ENCODE data around the gene M1AP. TPM values are rescaled to one million over a fixed set of nuclear protein-coding genes. Genes with fewer than 3 reads are reported as not detected.

Gene M1AP
- total RNA-seq, 1 experiment from 2014 or later: not detected

DNA sequence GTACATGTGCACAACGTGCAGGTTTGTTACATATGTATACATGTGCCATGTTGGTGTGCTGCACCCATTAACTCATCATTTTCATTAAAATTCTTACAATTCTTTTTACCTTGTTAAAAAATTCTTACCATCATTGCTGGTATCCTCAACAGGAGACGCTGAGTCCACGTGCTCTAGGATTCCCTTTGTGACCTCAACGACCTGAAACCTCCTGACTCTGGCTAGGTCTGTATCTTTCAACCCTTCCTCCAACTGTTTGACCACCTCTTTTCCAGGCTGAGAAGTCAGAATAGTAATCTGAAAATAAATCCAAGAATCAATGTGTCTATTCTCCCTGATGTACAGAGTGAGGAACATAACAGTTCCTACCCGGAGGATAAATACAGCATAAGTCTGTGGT, 41.2 kb downstream of the M1AP start:
- H3K27me3 ChIP-seq (replicated peaks; ENCODE audit: control insufficient read depth, insufficient read depth, low read length): no peaks in the 10 kb centered on the region
- Mint-ChIP-seq H3K27ac (ENCODE audit: unreplicated experiment) (no peak overlapping the region), H3K9me3 (ENCODE audit: unreplicated experiment) (no peaks in the 10 kb centered on the region), H3K27me3 (ENCODE audit: insufficient read depth, unreplicated experiment) (peaks cover 16% of the 10 kb centered on the region), H3K4me3 (ENCODE audit: unreplicated experiment) (no peak overlapping the region), H3K36me3 (ENCODE audit: insufficient read depth, unreplicated experiment) (no peaks in the 10 kb centered on the region), H3K4me1 (ENCODE audit: low read depth, unreplicated experiment) (no peaks in the 10 kb centered on the region)
- H3K4me3 ChIP-seq (ENCODE audit: low read depth, low read length): no peak overlapping the region
- H3K9me3 ChIP-seq: no peaks in the 10 kb centered on the region
- ChIA-PET POLR2A (no interaction called here), CTCF (no interaction called here)
- TF ChIP-seq, protein P1, sequence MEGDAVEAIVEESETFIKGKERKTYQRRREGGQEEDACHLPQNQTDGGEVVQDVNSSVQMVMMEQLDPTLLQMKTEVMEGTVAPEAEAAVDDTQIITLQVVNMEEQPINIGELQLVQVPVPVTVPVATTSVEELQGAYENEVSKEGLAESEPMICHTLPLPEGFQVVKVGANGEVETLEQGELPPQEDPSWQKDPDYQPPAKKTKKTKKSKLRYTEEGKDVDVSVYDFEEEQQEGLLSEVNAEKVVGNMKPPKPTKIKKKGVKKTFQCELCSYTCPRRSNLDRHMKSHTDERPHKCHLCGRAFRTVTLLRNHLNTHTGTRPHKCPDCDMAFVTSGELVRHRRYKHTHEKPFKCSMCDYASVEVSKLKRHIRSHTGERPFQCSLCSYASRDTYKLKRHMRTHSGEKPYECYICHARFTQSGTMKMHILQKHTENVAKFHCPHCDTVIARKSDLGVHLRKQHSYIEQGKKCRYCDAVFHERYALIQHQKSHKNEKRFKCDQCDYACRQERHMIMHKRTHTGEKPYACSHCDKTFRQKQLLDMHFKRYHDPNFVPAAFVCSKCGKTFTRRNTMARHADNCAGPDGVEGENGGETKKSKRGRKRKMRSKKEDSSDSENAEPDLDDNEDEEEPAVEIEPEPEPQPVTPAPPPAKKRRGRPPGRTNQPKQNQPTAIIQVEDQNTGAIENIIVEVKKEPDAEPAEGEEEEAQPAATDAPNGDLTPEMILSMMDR (IDR thresholded peaks at IDR 0.05; ENCODE audit: insufficient read depth in 1 of 2, low read depth in 1 of 2, low read length in 1 of 2, severe bottlenecking in 1 of 2, unreplicated experiment in 1 of 2): no peak
- DNase-seq: no peak
- intact Hi-C loops (cut with micrococcal nuclease; ENCODE audit: unreplicated experiment): no loop called here
- no TSS peak for BruUV-seq (replicated peaks)
- no peaks in the 10 kb centered on the region for H3K4me1 ChIP-seq
- no peaks in the 10 kb centered on the region for H3K36me3 ChIP-seq (ENCODE audit: control insufficient read depth, insufficient read depth, low read length)

DNA sequence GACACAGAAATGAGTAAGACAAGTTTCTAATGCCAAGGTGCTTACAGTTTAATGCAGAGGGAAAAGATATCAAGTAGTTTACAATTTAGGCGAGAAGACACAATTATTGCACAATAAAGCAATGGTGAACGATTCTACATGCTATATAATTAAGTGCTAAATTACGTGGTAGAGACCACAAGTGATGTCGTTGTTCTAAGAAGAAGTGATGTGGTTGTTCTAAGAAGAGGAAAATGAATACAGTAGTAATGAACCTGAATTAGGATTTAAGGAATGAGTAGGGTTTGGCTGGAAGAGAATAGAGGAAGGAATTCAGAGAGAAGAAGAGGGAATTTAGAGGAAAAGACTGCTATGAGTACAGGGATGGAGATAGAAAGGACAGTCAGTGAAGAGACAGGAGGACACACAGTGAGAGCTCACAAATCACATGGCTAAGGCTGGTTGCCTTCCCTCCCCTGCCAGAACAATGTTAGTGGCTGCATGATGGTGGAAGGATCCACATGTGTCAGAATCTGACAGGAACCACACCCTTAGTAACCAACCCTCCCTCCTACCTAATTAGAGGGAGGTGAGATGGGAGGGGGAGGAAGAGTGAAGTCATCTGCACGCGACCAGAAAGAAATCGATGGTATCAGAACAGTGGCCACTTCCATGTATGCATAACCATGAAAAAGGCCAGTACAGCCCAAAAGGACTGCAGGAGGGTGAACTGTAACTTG, 44.7 kb downstream of the M1AP start:
- Histone ChIP-seq H3K36me3 (ENCODE audit: control insufficient read depth, insufficient read depth, low read length) (no peaks in the 10 kb centered on the region), H3K4me3 (ENCODE audit: low read depth, low read length) (no peak overlapping the region), H3K9me3 (no peaks in the 10 kb centered on the region), H3K4me1 (no peaks in the 10 kb centered on the region), H3K27me3 (replicated peaks; ENCODE audit: control insufficient read depth, insufficient read depth, low read length) (no peaks in the 10 kb centered on the region)
- H3K9me3 Mint-ChIP-seq (ENCODE audit: unreplicated experiment): no peaks in the 10 kb centered on the region
- peaks cover 21% of the 10 kb centered on the region for H3K27me3 Mint-ChIP-seq (ENCODE audit: insufficient read depth, unreplicated experiment)
- H3K4me1 Mint-ChIP-seq (ENCODE audit: low read depth, unreplicated experiment): no peaks in the 10 kb centered on the region
- BruUV-seq (replicated peaks): no TSS peak
- TF ChIP-seq, protein P1 (IDR thresholded peaks at IDR 0.05; ENCODE audit: insufficient read depth in 1 of 2, low read depth in 1 of 2, low read length in 1 of 2, severe bottlenecking in 1 of 2, unreplicated experiment in 1 of 2): no peak
- intact Hi-C loops (cut with micrococcal nuclease; ENCODE audit: unreplicated experiment): no loop called here
- DNase-seq: no peak
- CTCF ChIA-PET: no interaction called here
- POLR2A ChIA-PET: no interaction called here
- H3K4me3 Mint-ChIP-seq (ENCODE audit: unreplicated experiment): no peak overlapping the region
- H3K36me3 Mint-ChIP-seq (ENCODE audit: insufficient read depth, unreplicated experiment): no peaks in the 10 kb centered on the region
- H3K27ac Mint-ChIP-seq (ENCODE audit: unreplicated experiment): no peak overlapping the region

DNA sequence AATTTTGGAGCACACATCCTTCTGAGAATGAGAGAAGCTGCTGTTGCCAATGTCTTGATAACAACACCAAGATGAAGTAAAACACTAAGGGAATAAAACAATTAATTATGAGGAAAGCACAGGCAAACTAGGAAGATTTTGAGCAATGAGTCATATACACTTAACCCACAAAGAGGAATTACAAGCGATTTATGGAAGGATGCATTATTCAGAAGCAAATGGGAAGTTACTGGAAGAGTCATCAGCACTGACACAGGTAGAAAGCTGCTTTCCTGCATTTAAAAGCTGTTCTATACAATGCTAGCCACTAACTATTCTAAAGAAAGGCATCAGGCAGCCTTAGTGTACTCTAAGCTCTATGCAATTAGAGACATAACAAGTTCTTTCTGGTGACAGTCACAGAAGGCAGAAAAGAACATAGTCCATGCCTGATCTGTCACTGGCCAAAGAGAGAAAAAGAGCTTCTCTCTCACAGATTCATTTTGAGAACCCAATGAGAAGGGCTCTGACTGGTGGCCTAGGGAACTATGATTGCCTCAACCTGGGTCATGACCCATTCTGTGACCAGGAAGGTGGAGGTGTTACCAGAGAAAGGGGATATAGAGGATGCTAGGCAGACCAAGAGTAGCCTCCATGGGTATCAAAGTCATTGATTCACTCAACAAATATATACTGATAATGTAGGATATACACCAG, 45.4 kb downstream of the M1AP start:
- Mint-ChIP-seq H3K4me1 (ENCODE audit: low read depth, unreplicated experiment) (no peaks in the 10 kb centered on the region), H3K27ac (ENCODE audit: unreplicated experiment) (no peak overlapping the region)
- no TSS peak for BruUV-seq (replicated peaks)

More for the DNA sequence above, 45.4 kb downstream of the M1AP start:
- no peaks in the 10 kb centered on the region for H3K36me3 Mint-ChIP-seq (ENCODE audit: insufficient read depth, unreplicated experiment)
- CTCF ChIA-PET: no interaction called here
- Histone ChIP-seq H3K27me3 (replicated peaks; ENCODE audit: control insufficient read depth, insufficient read depth, low read length) (no peaks in the 10 kb centered on the region), H3K4me1 (no peaks in the 10 kb centered on the region), H3K36me3 (ENCODE audit: control insufficient read depth, insufficient read depth, low read length) (no peaks in the 10 kb centered on the region), H3K4me3 (ENCODE audit: low read depth, low read length) (no peak overlapping the region), H3K9me3 (no peaks in the 10 kb centered on the region)
- H3K27me3 Mint-ChIP-seq (ENCODE audit: insufficient read depth, unreplicated experiment): peaks cover 21% of the 10 kb centered on the region
- intact Hi-C loops (cut with micrococcal nuclease; ENCODE audit: unreplicated experiment): no loop called here
- DNase-seq: no peak
- TF ChIP-seq, protein P1 (IDR thresholded peaks at IDR 0.05; ENCODE audit: insufficient read depth in 1 of 2, low read depth in 1 of 2, low read length in 1 of 2, severe bottlenecking in 1 of 2, unreplicated experiment in 1 of 2): no peak
- no peaks in the 10 kb centered on the region for H3K9me3 Mint-ChIP-seq (ENCODE audit: unreplicated experiment)
- POLR2A ChIA-PET: no interaction called here
- no peak overlapping the region for H3K4me3 Mint-ChIP-seq (ENCODE audit: unreplicated experiment)
